Ascending aorta (tissue), 2 donors: ENCODE data around the gene PES1. TPM values are rescaled to one million over a fixed set of nuclear protein-coding genes. Genes with fewer than 3 reads are reported as not detected.
A peak's percentile ranks its signal among the peaks of the same experiment; 100 is the strongest.
"Not testable (repeated sequence)": the region's sequence is repeated elsewhere in the genome, so short reads cannot be mapped to it uniquely, and the experiment has no call there.

Experiments used
- DNase-seq, 2 donors: peaks; one replicate each; pipeline ENCODE4 v3.0.0-alpha.2; 2019; ENCODE audit warnings: low spot score in 2 of 2
- H3K27ac ChIP-seq, 2 donors: fragments of 200-600 bp; sonication (generic); one replicate each; pipeline ENCODE4 v1.5.1; 2016 to 2017; ENCODE audit warnings: mild to moderate bottlenecking in 1 of 2
- H3K27me3 ChIP-seq: fragments of 200-600 bp; sonication (generic); one replicate; pipeline ENCODE4 v1.5.1; 2017
- H3K36me3 ChIP-seq, 2 donors: fragments of 200-600 bp; sonication (generic); one replicate each; pipeline ENCODE4 v1.5.1; 2016
- H3K4me1 ChIP-seq, 2 donors: fragments of 200-600 bp; sonication (generic); one replicate each; pipeline ENCODE4 v1.5.1; 2016 to 2017; ENCODE audit warnings: mild to moderate bottlenecking in 1 of 2
- H3K4me3 ChIP-seq, 2 donors: fragments of 200-600 bp; sonication (generic); one replicate each; pipeline ENCODE4 v1.5.1; 2016 to 2017; ENCODE audit warnings: mild to moderate bottlenecking in 1 of 2
- H3K9me3 ChIP-seq, 2 donors: fragments of 200-600 bp; sonication (generic); one replicate each; pipeline ENCODE4 v1.5.1; 2016
- CTCF ChIP-seq, 3 experiments: fragments of 200-600 bp in 2 of 3; fragments of 450-650 bp in 1 of 3; sonication (generic) in 2 of 3; IDR thresholded peaks; one replicate each; pipeline ENCODE4 v1.5.1; 2016 to 2019; ENCODE audit warnings: antibody characterized with exemption in 3 of 3, mild to moderate bottlenecking in 1 of 3, moderate library complexity in 1 of 3
- intact Hi-C: fragments of 100-400 bp; cut with DNase I; formaldehyde crosslinking; loops from one replicate; pipeline ENCODE4 v1.15.1; 2023
- total RNA-seq: library from RNA; depleted of rRNA; stranded (reverse); fragments of >200 nt; gene quantifications from one replicate; pipeline ENCODE4 v1.1.0, GENCODE V29; 2016

PES1 gene
- total RNA-seq, 1 donor from 2014 or later: 24.7 TPM

- H3K36me3 ChIP-seq: no peaks in the 10 kb centered on the region
- H3K27ac ChIP-seq: peak within 1 kb of the TSS; percentile 97 to 98
- H3K4me3 ChIP-seq: peak within 1 kb of the TSS; percentile 70 to 90
- intact Hi-C loops: loop anchor here (1.0 to 10.0 kb wide), 6 partner anchors 29 to 513 kb away; partner anchors contain the start of genes DUSP18, OSBP2, SMTN and TCN2
- TF ChIP-seq CTCF (IDR thresholded peaks at IDR 0.05): peak; percentile 11 to 23 (median 20)
- H3K9me3 ChIP-seq: no peaks in the 10 kb centered on the region
- no peaks in the 10 kb centered on the region for H3K27me3 ChIP-seq
- DNase-seq: peak; percentile 74 to 96
- peaks cover 21 to 32% of the 10 kb centered on the region in 2 donors for H3K4me1 ChIP-seq
Measured at GRCh38 chr22:30635273-30636225, 43.8 kb upstream of the PES1 start, which contains the start of gene SLC35E4. Gene SLC35E4 (plus strand): TSS chr22:30635781. CDS start chr22:30636451, 670 bp downstream.

GRCh38 chr22:30634471-30635233 is 42.9 kb upstream of the PES1 start:
- no peaks in the 10 kb centered on the region for H3K36me3 ChIP-seq
- peak; percentile 65 to 92 for DNase-seq
- peak overlapping the region; percentile 97 to 98 for H3K27ac ChIP-seq
- intact Hi-C loops: loop anchor here (1.0 to 10.0 kb wide), 8 partner anchors 28 to 514 kb away; partner anchors contain the start of genes DUSP18, OSBP2, SMTN and TCN2
- no peaks in the 10 kb centered on the region for H3K9me3 ChIP-seq
- H3K27me3 ChIP-seq: no peaks in the 10 kb centered on the region
- peak; percentile 93 to 95 (median 95) for TF ChIP-seq CTCF (IDR thresholded peaks at IDR 0.05)
- H3K4me1 ChIP-seq: peaks cover 21 to 32% of the 10 kb centered on the region in 2 donors
- peak overlapping the region; percentile 70 to 90 for H3K4me3 ChIP-seq

GRCh38 chr22:30631469-30631868 is 39.8 kb upstream of the PES1 start:
- DNase-seq, H3K27ac ChIP-seq, H3K36me3 ChIP-seq, H3K27me3 ChIP-seq, H3K9me3 ChIP-seq, H3K4me3 ChIP-seq: not testable (repeated sequence)
- peaks cover 9 to 17% of the 10 kb centered on the region in 2 donors for H3K4me1 ChIP-seq
- intact Hi-C loops: loop anchor here (10.0 kb wide), 1 partner anchor 453 kb away; the partner anchor contains the start of gene SMTN

- Histone ChIP-seq H3K27me3 (no peaks in the 10 kb centered on the region), H3K4me1 (no peaks in the 10 kb centered on the region), H3K4me3 (no peak overlapping the region), H3K27ac (no peak overlapping the region), H3K36me3 (no peaks in the 10 kb centered on the region), H3K9me3 (no peaks in the 10 kb centered on the region)
- DNase-seq: no peak
- intact Hi-C loops: no loop called here
- TF ChIP-seq CTCF (IDR thresholded peaks at IDR 0.05): no peak
Measured at GRCh38 chr22:30628491-30628890, 36.8 kb upstream of the PES1 start.

- Histone ChIP-seq H3K4me1 (no peaks in the 10 kb centered on the region), H3K27ac (no peak overlapping the region), H3K4me3 (no peak overlapping the region), H3K27me3 (no peaks in the 10 kb centered on the region), H3K9me3 (no peaks in the 10 kb centered on the region), H3K36me3 (peaks cover 0 to 1% of the 10 kb centered on the region in 2 donors)
- no peak for DNase-seq
- intact Hi-C loops: no loop called here
- TF ChIP-seq CTCF (IDR thresholded peaks at IDR 0.05): no peak
Measured at GRCh38 chr22:30627471-30627870, 35.8 kb upstream of the PES1 start.
